ENCODE results near the gene OR6K3.

The OR6K3 gene

GRCh38 chr1:158686111-158687009, 34.2 kb downstream of the OR6K3 start, which contains the start of gene SPTA1:
Gene SPTA1 (minus strand): TSS chr1:158686715. CDS start chr1:158686517, 198 bp downstream.
- DNase-seq, result no peak

GRCh38 chr1:158685085-158685484, 35.4 kb downstream of the OR6K3 start:
- DNase-seq, result no peak

GRCh38 chr1:158681606-158682005, 38.9 kb downstream of the OR6K3 start:
- no peak for DNase-seq

- no peak for DNase-seq
Measured at GRCh38 chr1:158679289-158679688, 41.2 kb downstream of the OR6K3 start.

GRCh38 chr1:158675563-158676323, 44.8 kb downstream of the OR6K3 start:
- DNase-seq, result no peak

- no peak for DNase-seq
Measured at GRCh38 chr1:158674302-158674701, 46.2 kb downstream of the OR6K3 start.
